NCI-H2029 treated with DMSO at 0.1 percent for 48 hours (cell line): ENCODE results near the gene MAP3K20.
"Not testable (repeated sequence)": the region's sequence is repeated elsewhere in the genome, so short reads cannot be mapped to it uniquely, and the experiment has no call there.

Source experiments
- DNase-seq: peaks from one replicate; lab custom pipeline; 2025; lab: John Stamatoyannopoulos, UW

The MAP3K20 gene

DNA sequence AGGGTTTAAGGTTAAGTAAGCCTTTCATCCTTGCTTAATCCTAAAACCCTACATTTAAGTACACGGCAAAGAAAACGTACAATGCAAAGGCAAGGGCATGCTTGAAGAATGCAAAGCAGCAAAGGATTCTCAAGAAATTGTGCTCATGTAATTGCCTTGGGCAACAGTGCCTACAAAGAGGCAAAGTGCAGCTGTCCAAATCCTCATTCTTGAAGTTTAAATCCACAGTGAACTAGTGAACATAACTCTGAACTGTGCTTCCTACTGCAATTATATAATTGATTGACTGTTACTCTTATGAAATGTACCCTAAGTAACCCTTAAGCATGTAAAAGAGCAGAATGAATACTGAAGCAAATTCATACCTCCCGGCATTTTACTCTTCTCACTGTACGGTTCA is 85.4 kb downstream of the MAP3K20 start:
- DNase-seq, result no peak

DNA sequence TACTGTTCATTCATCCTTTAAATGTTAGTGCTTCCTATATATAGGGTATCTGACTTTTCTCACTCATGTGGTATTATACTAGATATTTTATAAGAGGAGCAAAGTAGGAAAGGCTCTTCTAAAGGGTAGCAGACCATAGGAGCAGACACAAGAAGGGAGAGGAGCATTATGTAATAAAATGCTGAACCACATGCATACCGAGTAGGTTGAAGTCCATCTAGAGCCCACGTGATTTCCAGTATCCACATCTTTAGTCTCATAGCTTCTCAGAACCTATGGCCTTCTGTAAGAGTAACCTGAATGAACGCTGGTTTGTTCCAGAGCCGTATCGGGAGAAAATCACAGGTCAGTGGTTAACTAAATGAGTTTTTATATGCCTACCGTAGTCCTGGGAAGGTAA is 85.9 kb downstream of the MAP3K20 start:
- no peak for DNase-seq

DNA sequence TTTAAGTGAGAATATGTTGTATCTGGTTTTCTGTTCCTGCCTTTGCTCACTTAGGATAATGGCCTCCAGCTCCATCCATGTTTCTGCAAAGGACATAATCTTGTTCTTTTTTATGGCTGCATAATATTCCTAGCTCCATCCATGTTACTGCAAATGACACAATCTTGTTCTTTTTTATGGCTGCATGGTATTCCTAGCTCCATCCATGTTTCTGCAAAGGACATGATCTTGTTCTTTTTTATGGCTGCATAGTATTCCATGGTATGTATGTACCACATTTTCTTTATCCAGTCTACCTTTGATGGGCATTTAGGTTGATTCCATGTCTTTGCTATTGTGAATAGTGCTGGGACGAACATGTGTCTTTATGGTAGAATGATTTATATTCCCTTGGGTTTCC is 87.7 kb downstream of the MAP3K20 start:
- not testable (repeated sequence) for DNase-seq

DNA sequence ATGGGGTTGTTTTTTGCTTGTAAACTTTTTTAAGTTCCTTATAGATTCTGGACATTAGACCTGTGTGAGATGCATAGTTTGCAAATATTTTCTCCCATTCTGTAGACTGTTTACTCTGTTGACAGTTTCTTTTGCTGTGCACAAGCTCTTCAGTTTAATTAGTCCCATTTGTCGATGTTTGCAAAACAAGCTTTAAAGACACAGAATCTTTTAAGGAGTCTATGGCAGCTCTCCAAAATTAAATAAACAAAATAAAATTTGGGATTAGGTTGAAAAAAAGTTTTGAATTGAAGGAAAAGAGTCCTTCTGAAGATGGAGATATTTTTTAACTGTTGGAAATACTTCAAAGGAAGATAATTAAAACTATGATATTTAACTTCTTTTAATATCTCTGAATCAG is 88.8 kb downstream of the MAP3K20 start:
- no peak for DNase-seq

DNA sequence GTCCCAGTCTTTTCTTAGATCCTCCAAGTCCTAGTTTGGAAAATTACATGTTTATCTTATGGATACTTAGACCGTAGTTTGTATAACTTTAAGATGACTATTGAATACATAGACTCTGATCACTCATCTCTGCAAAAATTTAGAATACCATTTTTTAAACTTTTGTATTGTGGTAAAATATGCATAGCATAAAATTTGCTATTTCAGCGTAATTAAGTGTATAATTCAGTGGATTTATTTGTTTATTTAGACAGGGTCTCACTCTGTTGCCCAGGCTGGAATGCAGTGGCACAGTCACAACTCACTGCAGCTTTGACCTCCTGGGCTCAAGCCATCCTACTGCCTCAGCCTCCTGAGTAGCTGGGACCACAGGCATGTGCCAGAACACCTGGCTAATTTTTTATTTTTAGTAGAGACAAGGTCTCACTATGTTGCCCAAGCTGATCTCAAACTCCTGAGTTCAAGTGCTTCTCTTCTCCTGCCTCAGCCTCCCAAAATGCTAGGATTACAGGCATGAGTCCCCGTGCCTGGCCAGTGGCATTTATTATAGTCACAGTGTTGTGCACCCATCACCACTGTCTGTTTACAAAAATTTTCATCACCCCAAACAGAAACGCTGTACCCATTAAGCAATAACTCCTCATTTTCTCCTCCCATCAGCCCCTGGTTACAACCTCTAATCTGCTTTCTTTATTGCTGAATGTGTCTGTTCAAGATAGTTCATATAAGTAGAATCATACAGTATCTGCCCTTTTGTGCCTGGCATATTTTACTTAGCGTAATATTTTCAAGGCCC is 90.0 kb downstream of the MAP3K20 start:
- DNase-seq, result no peak

DNA sequence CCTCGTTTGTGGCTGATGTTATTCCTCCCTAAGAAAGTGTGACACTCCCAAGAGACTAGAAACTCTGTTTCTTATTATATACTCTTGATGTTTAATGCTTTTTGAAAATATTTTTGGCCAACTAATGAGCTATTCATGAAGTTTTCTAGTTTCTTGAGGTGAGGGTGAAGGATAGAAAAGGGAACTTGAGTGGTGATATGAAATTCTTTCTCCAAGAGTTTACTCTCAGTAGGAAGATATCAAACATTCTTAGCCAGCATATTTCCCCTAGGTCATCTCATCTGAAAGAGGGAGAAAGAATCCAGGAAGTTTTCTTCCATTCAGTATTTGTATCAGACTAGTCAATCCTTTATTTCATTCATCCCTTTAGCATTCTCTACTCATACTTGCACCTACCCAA is 95.7 kb downstream of the MAP3K20 start:
- no peak for DNase-seq

DNA sequence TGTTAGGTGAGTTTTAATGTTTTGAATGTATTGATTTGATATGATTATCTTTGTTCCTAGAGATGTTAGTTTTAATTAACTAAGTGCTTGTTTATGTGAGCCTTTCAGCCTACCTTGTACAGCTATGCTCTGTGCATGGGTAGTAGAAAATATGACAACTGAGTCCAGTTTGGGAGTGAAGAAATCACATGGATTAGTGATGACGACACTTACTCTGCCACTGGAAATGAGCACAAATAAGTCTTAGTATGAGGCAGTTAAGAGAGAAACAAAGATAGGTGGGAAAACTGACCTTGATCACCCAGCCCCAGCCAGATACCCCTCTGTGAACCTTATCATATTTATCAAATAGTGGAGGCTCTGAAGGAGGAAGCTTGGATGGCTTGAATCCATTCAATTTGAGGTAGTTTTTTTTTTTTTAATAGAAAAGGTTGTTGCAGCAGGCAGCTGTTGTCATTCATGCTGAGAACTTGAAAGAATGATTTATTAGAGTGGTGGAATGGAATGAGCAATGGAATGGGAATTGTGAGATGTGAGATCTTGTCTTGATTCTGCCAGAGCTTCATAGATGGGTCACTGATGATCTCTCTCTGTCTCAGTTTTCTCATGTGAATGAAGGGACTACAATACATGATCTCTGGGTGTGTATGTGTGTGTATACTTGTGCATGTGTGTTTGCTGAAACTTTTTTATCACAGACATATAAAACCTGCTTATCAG is 96.4 kb downstream of the MAP3K20 start:
- DNase-seq, result no peak

DNA sequence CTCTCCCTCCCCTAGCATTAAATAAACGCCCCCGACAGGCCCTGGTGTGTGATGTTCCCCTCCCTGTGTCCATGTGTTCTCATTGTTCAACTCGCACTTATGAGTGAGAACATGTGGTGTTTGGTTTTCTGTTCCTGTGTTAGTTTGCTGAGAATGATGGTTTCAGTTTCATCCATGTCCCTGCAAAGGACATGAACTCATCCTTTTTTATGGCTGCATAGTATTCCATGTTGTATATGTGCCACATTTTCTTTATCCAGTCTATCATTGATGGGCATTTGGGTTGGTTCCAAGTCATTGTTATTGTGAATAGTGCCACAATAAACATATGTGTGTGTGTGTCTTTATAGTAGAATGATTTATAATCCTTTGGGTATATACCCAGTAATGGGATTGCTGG is 98.7 kb downstream of the MAP3K20 start:
- not testable (repeated sequence) for DNase-seq

DNA sequence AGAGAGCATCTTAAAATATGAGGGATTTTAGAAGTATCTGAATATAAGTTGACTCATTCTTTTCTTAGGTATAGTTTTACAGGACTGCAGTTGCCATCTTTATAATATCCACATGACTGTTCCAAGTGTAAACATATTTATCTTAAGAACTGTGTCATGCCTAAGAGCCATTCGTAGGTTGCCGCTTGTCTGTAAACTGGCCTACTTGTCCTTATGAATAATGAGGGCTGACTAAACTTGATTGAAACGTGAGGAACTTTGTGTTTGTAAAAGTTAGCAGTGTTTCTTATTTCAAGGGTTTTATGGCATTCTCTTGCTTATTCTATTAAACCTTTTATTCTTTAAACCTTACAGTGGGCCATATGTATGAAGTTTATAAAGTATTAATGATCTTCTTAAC is 99.6 kb downstream of the MAP3K20 start:
- no peak for DNase-seq

DNA sequence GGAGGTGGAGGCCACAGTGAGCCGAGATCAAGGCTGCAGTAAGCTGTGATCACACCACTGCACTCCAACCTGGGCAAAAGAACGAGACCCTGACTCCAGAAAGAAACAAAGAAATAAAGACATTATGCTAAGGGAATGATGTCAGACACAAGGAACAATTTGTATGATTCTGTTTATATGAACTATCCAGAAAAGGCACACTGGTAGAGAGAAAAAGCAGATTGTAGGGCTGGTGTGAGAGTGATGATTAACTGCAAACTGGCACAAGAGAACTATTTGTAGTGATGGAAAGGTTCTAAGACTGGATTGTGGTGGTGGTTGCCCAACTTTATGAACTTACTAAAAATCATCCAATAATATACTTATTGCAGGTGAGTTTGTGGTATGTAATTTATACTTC is 106.3 kb downstream of the MAP3K20 start:
- DNase-seq, result no peak

DNA sequence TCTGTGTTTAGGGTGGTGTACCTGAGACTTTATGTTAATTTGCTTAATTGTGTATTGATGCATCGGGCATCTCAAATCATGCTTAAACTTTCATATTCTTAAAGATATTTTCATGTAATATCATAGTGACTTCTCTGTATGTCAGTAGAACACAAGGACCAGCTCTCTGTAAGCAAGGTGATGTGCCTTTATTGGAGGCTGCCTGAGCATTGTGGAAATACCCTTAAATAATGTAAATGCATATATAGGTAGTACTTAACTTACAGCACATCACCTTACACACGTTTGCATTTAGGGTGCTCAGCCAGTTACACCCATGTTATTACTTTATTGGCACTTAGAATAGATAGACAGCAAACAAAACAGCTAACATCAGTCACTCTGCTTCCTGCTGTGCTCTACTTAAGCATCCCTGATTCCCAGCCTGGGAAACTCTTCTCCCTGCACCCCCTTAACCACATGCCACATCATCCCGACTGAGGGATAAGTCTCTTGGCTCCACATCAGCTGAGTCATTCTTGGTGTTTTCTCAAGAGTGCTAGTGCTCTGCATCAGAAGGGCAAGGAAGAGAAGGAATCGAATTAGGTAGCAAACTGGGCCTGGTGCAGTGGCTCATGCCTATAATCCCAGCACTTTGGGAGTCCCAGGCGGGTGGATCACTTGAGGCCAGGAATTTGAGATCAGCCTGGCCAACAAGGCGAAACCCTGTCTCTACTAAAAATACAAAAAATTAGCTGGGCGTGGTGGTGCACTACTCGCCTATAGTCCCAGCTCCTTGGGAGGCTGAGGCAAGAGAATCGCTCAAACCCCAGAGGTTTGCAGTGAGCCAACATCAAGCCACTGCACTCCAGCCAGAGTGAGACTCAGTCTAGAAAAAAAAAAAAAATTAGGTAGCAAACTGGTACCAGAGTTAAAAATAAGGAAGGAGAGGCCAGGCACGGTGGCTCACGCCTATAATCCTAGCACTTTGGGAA is 108.7 kb downstream of the MAP3K20 start:
- DNase-seq, result no peak

DNA sequence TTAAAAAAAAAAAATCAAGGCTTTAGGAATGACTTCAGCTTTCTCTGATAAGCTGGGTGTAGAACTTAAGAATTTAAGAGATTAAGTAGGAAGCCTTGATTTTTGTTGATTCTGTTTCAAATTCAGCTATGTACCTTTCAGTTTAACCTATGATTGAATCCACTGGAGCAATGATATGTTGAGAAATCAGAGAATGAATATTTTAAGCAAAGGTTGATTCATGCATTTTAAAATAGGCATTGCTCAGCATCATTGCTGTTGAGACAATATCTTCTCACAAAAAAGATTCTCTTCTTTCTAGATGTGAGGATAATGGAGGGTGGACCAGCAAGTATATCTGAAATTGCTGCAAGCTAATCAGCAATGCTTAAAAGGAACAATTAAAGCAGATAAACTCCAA is 109.8 kb downstream of the MAP3K20 start:
- no peak for DNase-seq

DNA sequence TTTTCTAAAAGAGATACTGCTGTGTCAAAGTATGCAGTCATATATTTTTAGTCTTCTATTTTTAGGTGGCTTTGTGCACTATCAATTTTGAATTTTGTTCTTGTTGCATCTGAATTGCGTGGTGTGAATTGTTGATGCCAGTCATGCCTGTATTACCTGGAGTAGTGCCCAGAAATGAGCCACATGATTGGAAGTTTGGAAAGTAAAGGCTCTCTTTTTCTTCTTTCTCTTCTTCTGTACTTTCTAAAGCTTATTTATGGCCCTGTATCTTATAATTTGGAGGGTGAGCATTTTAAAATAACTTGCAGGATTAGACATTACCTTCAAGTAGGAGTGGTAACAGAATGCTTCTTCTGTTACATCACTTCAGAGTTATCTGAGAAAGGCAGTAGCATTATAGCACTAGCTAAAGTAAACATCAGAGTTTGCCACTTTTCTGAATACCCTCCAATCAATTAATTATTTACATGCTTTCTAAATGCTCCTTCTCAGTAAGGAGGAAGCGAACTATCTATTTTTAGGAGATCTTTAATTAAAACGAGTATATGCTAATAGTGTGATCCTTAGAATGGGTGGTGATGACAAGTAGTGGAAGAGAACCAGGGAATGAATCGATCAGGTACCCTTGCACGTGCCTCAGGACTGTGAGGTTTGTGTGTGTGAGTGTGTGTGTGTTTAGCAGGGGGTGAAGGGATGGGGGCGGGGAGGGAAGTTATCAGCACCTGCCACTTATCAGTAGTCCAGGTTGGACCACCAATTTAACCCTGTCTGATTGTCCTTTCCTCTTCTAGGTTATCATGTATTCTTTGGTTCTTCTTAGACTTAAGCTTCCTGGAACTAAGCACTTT is 112.5 kb downstream of the MAP3K20 start:
- DNase-seq, result no peak

DNA sequence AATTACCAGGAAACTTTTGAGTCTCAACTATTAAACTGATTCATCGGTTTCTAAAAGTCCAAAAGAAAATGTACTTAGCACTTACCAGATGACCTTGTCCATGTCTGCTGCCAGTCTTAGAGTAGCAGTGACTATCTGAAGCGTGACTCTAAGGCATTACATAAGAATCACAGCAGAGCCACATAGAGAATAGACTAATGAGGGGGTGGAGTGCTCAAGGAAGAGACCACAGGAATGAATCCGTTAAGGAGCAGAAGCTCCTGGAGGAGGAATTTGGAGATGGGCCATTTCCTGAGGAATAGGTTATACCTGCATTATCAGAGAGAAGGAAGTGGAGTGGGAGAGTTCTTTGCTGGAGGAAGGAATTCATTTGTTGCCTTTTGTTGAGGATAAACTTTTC is 116.0 kb downstream of the MAP3K20 start:
- DNase-seq, result no peak

DNA sequence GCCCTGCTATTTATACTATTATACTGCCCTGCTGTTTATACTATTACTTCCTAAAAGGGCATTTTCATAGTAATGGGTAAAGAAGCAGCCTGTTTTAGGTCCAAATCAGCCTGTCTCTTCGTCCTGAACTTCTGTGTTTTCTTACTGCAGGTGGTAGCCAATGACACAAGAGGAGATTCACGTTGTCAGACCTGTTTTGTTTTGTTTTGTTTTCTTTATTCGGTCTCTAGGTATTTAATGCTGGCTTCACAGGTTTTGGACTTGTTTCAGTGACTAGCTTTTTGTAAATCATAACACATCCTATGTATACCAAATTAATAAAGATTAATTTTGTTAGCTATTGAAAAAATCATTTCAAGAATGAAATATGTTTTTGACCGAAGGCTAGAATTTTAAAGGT is 116.4 kb downstream of the MAP3K20 start:
- no peak for DNase-seq

DNA sequence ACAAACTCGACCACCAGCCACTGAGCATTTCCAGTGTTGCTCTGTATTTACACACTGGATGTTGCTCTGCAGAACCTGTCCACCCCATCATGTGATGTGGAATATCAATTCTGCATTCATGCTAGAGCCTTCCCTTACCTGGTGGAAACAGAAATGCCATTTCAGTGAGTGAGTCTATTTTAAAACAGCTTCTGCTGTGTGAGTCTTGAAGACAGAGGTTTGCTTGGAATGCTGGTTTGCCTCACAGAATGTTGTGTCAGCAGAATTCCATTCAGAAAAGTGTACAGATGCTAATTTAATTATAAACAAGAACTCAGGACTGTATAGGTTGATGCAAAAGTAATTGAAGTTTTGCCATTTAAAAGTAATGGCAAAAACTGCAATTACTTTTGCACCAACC is 118.3 kb downstream of the MAP3K20 start:
- DNase-seq, result no peak

DNA sequence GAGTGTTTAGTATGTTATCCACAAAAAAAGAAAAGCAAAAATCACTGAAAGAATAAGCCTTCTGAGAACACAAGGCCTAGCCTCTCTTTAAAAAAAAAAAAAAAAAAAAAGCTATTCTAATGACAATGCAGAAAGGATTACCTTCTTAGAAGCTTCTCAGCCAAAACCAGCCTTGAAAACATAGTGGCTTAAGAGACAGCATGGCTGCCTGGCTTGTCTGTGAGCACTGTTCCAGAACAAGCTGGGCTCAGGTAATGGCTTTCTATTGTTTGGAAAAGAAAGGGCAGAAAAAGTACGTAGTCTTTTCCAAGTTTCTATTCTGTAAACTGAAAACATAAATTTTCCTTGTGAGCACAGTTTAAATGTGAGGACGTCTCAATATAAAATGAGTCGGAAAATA is 119.5 kb downstream of the MAP3K20 start:
- DNase-seq, result no peak

DNA sequence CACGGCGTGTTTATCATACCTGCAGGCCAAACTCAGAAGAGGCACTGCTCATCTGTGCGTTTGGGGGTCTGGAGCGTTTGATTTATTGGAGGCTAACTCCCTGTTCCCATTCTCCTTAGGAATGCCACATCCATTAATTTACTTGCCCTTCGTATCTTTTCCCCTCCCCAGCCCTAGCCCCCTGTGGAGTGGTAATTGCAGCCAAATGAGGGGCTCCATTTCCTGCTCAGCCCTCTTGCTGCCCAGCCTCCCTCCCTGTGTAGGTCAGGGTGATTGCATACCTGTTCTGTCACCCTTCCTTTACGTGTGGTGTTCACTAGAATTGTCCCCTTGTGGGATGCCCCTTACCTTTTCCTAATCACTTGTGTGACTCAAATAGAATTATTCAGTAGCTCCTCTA is 120.4 kb downstream of the MAP3K20 start:
- DNase-seq, result no peak

DNA sequence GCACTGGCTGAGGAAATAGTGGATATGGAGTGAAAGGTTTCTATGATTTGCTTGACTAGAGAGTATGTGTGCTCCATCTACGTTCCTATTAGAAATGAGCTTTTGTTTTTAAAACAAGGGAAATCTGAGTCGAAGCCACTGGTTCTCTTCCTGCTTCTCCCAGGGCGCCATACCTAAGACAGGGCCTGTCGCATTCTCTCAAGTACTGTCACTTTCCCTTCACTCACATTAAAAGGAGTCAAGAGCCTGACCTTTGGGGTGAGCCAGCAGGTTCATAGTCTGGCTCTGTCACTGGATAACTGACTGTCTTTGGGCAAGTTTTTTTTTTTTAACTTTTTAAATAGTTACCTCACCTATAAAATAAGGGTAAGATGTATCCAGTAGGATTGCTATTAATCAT is 121.0 kb downstream of the MAP3K20 start:
- DNase-seq, result no peak

DNA sequence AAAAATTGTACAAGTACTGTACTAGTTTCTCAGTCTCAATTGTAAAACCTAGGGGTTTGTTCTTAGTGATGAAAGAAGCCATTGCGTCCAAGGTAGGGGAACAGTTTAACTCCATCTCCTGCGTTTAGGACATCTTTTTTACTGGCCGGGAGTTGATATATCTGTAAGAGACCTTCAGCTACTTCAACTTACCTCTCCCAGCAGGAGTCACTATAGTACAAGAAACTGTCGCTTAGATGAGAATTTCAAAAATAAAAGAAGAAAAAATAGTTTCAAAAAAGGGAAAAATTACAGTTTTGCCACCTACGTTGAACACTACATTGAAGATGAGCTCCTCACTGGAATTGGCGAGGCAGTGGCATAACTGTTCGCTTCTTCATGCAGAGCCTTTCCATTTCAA is 122.7 kb downstream of the MAP3K20 start:
- DNase-seq, result no peak

DNA sequence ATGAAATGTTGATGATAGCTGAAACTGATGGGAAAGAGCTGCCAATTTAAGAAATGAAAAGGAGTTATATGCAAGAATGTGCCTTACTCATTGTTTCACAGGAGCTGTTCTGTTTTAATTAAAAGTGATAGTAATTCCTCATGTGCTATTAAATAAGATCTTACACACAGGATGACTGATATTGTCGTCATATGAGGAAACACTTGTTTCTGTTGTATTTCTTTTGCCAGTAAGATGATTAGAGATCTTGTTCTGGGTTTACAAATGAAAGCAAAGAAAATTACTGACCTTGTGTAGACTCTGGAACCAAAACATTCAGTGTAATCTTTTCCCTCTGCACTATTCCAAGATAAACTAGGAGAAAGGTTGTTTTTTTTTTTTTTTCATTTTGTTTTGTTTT is 123.6 kb downstream of the MAP3K20 start:
- no peak for DNase-seq

DNA sequence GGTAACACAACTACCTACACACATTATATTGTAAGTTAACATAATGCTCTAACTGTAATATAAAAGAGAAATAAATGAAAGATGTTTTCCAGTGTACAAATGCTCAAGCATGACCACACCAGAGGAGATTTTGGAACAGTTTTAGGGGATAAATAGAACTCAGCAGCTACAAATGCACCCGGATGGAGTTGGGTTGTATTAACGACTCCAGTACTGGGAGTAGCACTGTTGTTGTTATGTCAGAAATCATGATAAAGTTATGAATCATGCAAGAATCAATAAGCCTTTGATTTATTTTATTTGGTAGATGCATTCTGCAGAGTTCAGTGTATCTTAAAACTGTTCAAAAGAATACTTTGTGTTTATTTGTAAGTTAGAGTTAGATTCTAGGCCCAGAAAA is 126.9 kb downstream of the MAP3K20 start:
- DNase-seq, result no peak
